Brain microvascular endothelial cell (primary cell): ENCODE data around the gene ALX3.

Source experiments
- DNase-seq: peaks from one replicate; pipeline ENCODE4 v3.0.0-alpha.2; 2020
- H3K27ac ChIP-seq: fragments of 250-450 bp; sonication (Bioruptor Pico); 2 replicates; pipeline ENCODE4 v1.5.1; 2020; ENCODE audit warnings: mild to moderate bottlenecking, moderate library complexity
- H3K27me3 ChIP-seq: fragments of 250-450 bp; sonication (Bioruptor Pico); replicated peaks from 2 replicates; pipeline ENCODE4 v1.5.1; 2020; ENCODE audit warnings: mild to moderate bottlenecking
- H3K36me3 ChIP-seq: fragments of 250-450 bp; sonication (Bioruptor Pico); replicated peaks from 2 replicates; pipeline ENCODE4 v1.5.1; 2020; ENCODE audit warnings: mild to moderate bottlenecking
- H3K4me3 ChIP-seq: 2 replicates; pipeline ENCODE4 v1.5.1; 2011; ENCODE audit warnings: low read depth, mild to moderate bottlenecking, control low read depth, low read length, moderate library complexity
- in situ Hi-C: cut with HindIII; loops from 2 replicates; pipeline ENCODE4 v1.10.0; 2017; ENCODE audit warnings: low sequenced_read_pairs, low pct_ligation_motif_present
- TF ChIP-seq, protein P1 (sequence below): IDR thresholded peaks from 2 replicates; pipeline ENCODE4 v1.5.1; 2011; ENCODE audit warnings: low read depth, mild to moderate bottlenecking, moderate library complexity, low read length, control low read depth, inconsistent platforms; ENCODE audit errors: missing control alignments

Gene ALX3

DNA sequence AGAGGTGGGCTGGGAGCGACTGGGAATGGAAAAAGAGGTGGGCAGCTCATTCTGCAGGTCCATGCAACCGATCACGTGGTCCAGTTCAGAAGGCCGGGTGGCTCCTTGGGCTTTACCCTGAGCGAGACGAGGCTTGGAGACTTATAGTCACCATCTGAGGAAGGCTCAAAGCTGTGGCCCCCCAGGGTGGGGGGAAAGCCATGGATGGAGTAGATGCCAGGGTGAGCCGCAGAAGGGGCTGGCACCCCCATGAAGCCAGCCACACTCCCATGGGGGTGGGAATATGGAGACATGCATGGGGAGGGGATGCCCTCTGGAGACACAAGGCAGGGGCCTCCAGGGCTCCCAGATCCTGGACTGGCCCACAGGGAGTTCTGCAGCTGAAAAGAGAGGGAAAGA is 9.8 kb downstream of the ALX3 start:
- Histone ChIP-seq H3K4me3 (no peak overlapping the region), H3K27ac (no peak overlapping the region), H3K27me3 (no peaks in the 10 kb centered on the region), H3K36me3 (peaks cover 20% of the 10 kb centered on the region)
- no peak for DNase-seq
- TF ChIP-seq, protein P1, sequence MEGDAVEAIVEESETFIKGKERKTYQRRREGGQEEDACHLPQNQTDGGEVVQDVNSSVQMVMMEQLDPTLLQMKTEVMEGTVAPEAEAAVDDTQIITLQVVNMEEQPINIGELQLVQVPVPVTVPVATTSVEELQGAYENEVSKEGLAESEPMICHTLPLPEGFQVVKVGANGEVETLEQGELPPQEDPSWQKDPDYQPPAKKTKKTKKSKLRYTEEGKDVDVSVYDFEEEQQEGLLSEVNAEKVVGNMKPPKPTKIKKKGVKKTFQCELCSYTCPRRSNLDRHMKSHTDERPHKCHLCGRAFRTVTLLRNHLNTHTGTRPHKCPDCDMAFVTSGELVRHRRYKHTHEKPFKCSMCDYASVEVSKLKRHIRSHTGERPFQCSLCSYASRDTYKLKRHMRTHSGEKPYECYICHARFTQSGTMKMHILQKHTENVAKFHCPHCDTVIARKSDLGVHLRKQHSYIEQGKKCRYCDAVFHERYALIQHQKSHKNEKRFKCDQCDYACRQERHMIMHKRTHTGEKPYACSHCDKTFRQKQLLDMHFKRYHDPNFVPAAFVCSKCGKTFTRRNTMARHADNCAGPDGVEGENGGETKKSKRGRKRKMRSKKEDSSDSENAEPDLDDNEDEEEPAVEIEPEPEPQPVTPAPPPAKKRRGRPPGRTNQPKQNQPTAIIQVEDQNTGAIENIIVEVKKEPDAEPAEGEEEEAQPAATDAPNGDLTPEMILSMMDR = no peak
- in situ Hi-C loops = no loop called here

DNA sequence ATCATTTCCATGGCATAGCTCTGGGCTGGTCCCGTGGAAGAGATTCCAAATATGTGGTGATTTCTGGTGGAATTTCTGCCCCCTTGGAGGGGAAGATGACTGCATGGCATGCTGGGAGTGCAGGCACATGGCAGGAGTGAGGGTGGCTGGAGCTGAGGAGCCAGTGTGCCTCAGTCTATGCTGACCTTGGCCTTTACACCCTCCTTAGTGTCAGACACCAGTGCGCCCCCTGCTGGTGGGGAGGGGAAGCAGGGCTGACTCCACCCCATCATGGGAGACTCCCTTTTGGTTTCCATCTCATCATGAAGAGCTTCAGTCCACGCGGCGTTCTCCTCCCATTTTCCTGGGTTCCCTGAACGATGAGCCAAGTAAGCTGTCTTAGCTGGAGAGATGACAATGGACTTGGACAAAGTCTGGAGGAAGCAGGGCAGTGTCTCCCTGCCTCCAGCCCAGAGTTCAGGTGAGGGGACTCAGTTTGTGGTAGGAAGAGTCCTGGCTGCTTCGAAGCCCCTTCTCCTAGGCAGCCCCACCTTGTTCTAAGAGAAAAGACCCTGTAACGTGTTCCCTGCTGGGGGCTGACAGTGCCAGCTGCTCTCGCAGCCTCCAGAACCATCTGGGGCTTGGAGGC is 10.3 kb downstream of the ALX3 start:
- TF ChIP-seq, protein P1 = peak; percentile 93
- in situ Hi-C loops = no loop called here
- H3K27me3 ChIP-seq = no peaks in the 10 kb centered on the region
- no peak overlapping the region for H3K4me3 ChIP-seq
- DNase-seq = no peak
- H3K27ac ChIP-seq = no peak overlapping the region
- peaks cover 20% of the 10 kb centered on the region for H3K36me3 ChIP-seq

DNA sequence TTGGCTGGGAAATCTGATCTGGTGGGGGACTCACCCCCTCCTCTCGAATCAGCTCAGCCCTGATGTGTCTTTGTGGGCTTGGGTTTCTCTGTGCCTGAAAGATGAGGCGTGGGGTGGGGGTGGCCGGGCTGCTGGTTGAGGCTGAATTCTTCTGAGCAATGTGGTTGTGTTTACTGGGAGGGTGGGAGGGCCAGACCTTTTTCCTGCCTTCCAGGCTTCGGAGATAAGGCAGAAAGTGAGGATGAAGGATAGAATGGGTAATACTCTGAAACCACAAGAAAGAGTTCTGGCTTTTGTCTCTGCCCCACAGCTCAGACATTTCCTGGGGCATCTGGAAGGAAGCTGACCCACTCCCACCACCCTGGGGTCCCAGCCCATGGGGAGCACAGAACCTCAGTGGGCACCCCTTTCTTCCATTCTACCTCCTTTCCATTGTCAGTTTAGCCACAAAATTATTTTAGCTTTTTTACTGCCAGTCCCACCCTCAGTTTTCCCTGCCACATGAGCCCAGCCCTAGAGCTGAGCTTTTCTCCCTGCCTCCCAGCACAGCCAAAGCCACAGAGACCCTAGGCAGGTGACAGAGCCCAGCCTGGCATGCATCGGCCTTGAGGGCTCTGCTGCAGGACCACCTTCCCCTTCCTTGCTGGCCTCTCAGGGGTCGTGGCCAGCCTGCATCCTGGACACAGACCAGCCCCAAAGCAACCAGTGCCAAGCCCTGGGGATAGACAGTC is 11.2 kb downstream of the ALX3 start:
- peaks cover 27% of the 10 kb centered on the region for H3K36me3 ChIP-seq
- in situ Hi-C loops = no loop called here

DNA sequence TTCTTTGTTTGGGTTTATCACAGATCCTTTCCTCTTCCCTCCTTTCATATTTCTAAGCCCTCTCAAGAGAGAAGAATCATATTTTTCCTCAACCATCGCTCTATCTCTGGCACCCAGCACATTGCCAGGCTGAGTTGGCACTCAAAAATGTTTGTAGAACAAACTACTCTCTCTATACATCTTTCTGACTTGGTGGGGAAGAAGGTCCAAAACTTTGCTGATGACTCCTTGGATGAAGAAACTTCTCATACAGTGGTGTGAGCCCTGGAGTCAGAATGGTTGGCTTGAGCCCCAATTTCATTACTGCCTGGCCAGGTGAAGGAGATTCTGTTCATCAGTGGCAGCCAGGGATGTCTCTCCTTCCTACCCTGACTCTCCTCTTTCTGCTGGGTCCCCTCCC is 11.9 kb downstream of the ALX3 start:
- no peak for DNase-seq
- TF ChIP-seq, protein P1 = no peak
- peaks cover 34% of the 10 kb centered on the region for H3K36me3 ChIP-seq
- H3K4me3 ChIP-seq = no peak overlapping the region
- no peaks in the 10 kb centered on the region for H3K27me3 ChIP-seq
- in situ Hi-C loops = no loop called here
- H3K27ac ChIP-seq = no peak overlapping the region

More for the DNA sequence above, 11.2 kb downstream of the ALX3 start:
- Histone ChIP-seq H3K4me3 (no peak overlapping the region), H3K27me3 (no peaks in the 10 kb centered on the region), H3K27ac (no peak overlapping the region)
- no peak for DNase-seq
- TF ChIP-seq, protein P1 = no peak

DNA sequence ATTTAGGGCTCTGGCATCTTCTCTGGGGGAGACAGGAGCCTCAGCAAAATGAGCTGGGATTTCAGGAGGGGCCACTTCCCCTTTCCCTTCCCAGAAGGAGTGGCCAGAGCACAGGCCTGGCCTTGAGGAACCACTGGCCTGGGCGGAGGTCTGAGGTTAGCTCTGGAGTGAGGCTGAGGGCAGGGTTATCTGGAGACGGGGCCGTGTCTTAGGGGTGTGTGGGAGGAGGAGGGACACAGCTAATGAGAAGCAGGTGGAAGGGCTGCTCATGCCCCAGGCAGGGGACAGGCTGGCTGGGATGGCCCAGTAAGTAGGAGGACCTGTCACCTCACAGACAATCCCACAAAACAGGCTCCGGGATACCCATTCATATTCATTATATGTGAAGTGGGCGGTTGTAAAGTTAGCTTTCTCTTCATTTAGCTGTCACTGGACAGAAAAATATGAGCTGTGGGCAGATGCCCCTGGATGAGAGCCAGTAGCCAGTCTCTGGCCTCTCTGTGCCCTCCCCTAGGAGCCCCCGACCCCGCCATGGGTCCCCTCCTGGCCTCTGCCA is 12.4 kb downstream of the ALX3 start:
- Histone ChIP-seq H3K27me3 (no peaks in the 10 kb centered on the region), H3K36me3 (peaks cover 40% of the 10 kb centered on the region), H3K4me3 (no peak overlapping the region), H3K27ac (no peak overlapping the region)
- TF ChIP-seq, protein P1 = no peak
- DNase-seq = no peak
- in situ Hi-C loops = no loop called here
